Measurements from ENCODE around the gene EIPR1. TPM values are rescaled to one million over a fixed set of nuclear protein-coding genes. Genes with fewer than 3 reads are reported as not detected.

EIPR1 gene
- total RNA-seq, 1 experiment from 2014 or later = 36.9 TPM

DNA sequence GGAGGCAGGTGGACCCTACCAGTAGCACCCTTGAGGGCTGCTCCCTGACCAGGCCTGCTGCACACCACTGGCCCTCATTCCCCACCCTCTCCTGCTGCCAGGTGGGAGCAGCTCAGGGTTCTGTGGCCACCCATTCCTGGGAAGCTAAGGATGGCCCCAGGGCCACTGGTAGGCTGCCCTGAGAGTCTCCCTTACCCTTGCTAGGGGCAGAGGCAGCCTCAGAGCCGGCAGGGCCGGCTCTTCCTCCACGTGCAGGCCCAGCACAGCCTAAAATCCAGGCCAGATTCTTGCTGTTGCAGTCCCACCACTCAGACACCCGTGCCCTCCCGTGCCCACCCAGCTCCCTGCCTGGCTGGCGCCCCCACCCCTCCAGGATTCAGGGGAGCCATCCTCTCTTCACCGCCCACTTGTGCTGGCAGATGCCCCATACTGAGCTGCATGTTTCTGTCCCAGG is 199.0 kb downstream of the EIPR1 start:
- intact Hi-C loops (cut with micrococcal nuclease; ENCODE audit: unreplicated experiment) = loop anchor here (1.0 kb wide), 1 partner anchor 125 kb away; no protein-coding TSS in a partner anchor
- BruUV-seq (replicated peaks) = no TSS peak
- no peaks in the 10 kb centered on the region for H3K9me3 ChIP-seq
- Mint-ChIP-seq H3K27ac (ENCODE audit: unreplicated experiment) (no peak overlapping the region), H3K36me3 (ENCODE audit: insufficient read depth, unreplicated experiment) (peaks cover 8% of the 10 kb centered on the region), H3K9me3 (ENCODE audit: unreplicated experiment) (peaks cover 13% of the 10 kb centered on the region), H3K27me3 (ENCODE audit: insufficient read depth, unreplicated experiment) (no peaks in the 10 kb centered on the region), H3K4me3 (ENCODE audit: unreplicated experiment) (no peak overlapping the region), H3K4me1 (ENCODE audit: low read depth, unreplicated experiment) (no peaks in the 10 kb centered on the region)
- no peaks in the 10 kb centered on the region for H3K4me1 ChIP-seq
- peak in 1 of 2 experiments; percentile 29 for DNase-seq
- H3K27me3 ChIP-seq (replicated peaks; ENCODE audit: control insufficient read depth, insufficient read depth, low read length) = no peaks in the 10 kb centered on the region
- TF ChIP-seq, protein P1, sequence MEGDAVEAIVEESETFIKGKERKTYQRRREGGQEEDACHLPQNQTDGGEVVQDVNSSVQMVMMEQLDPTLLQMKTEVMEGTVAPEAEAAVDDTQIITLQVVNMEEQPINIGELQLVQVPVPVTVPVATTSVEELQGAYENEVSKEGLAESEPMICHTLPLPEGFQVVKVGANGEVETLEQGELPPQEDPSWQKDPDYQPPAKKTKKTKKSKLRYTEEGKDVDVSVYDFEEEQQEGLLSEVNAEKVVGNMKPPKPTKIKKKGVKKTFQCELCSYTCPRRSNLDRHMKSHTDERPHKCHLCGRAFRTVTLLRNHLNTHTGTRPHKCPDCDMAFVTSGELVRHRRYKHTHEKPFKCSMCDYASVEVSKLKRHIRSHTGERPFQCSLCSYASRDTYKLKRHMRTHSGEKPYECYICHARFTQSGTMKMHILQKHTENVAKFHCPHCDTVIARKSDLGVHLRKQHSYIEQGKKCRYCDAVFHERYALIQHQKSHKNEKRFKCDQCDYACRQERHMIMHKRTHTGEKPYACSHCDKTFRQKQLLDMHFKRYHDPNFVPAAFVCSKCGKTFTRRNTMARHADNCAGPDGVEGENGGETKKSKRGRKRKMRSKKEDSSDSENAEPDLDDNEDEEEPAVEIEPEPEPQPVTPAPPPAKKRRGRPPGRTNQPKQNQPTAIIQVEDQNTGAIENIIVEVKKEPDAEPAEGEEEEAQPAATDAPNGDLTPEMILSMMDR (IDR thresholded peaks at IDR 0.05; ENCODE audit: insufficient read depth in 1 of 2, low read depth in 1 of 2, low read length in 1 of 2, severe bottlenecking in 1 of 2, unreplicated experiment in 1 of 2) = no peak
- H3K36me3 ChIP-seq (ENCODE audit: control insufficient read depth, insufficient read depth, low read length) = no peaks in the 10 kb centered on the region
- POLR2A ChIA-PET = no interaction called here
- CTCF ChIA-PET = no interaction called here
- H3K4me3 ChIP-seq (ENCODE audit: low read depth, low read length) = no peak overlapping the region

DNA sequence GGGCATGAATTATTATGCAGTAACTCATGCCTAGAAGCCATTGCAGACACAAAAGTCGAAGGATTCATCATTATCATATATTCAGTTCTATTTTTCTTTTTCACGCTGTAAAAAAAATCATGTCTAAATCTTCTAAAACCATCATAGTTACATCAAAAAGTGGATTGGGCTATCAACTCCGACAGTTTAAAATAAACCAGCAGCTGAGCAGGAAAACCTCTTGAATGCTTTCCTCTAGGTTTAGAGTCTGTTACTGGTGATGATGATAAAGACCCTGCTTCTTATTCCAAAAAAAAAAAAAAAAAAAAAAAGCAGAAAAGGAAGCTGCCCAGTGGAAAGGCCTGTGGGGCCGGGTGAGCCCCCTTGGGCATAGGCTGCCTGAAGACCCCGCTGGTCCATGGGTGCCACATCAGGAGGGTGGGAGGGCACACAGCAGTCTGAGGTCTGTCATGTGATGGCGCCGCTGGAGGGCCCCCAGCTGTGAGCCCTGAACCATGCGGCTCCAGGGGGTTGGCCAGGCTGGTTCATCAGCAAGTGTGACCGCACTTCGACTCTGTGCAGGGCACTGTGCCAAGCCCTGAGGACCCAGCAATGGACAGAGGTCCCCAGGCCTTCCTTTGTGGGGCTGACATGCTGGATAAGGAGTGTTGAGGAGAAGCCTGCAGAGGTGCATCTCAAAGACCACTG is 199.6 kb downstream of the EIPR1 start:
- TF ChIP-seq, protein P1 (IDR thresholded peaks at IDR 0.05; ENCODE audit: insufficient read depth in 1 of 2, low read depth in 1 of 2, low read length in 1 of 2, severe bottlenecking in 1 of 2, unreplicated experiment in 1 of 2) = no peak
- no peaks in the 10 kb centered on the region for H3K4me1 Mint-ChIP-seq (ENCODE audit: low read depth, unreplicated experiment)
- no peaks in the 10 kb centered on the region for H3K4me1 ChIP-seq
- CTCF ChIA-PET = no interaction called here
- intact Hi-C loops (cut with micrococcal nuclease; ENCODE audit: unreplicated experiment) = no loop called here
- POLR2A ChIA-PET = no interaction called here
- H3K4me3 ChIP-seq (ENCODE audit: low read depth, low read length) = no peak overlapping the region
- DNase-seq = no peak
- no peaks in the 10 kb centered on the region for H3K36me3 ChIP-seq (ENCODE audit: control insufficient read depth, insufficient read depth, low read length)
- H3K9me3 ChIP-seq = no peaks in the 10 kb centered on the region
- peaks cover 13% of the 10 kb centered on the region for H3K9me3 Mint-ChIP-seq (ENCODE audit: unreplicated experiment)
- no peaks in the 10 kb centered on the region for H3K27me3 Mint-ChIP-seq (ENCODE audit: insufficient read depth, unreplicated experiment)
- H3K27me3 ChIP-seq (replicated peaks; ENCODE audit: control insufficient read depth, insufficient read depth, low read length) = no peaks in the 10 kb centered on the region
- no TSS peak for BruUV-seq (replicated peaks)
- H3K36me3 Mint-ChIP-seq (ENCODE audit: insufficient read depth, unreplicated experiment) = peaks cover 8% of the 10 kb centered on the region
- no peak overlapping the region for H3K27ac Mint-ChIP-seq (ENCODE audit: unreplicated experiment)
- H3K4me3 Mint-ChIP-seq (ENCODE audit: unreplicated experiment) = no peak overlapping the region

DNA sequence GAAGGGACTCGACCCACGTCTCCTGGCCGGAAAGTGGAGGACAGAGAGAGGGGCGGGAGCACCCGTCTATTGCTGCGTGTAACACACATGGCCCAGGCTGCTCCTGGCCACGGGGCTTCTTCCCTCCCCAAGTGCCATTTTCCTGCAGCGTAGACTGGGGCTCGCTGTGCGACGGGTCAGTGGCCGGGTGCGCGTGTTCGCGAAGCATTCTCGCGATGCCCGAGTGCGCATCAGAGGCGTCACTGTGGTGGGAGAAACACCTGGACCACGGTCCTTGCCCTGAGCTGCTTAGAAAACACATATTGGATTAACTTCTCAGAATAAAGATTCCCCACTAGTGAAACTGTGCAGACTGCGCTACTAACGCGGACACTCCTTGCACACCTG is 200.8 kb downstream of the EIPR1 start:
- TF ChIP-seq, protein P1 (IDR thresholded peaks at IDR 0.05; ENCODE audit: insufficient read depth in 1 of 2, low read depth in 1 of 2, low read length in 1 of 2, severe bottlenecking in 1 of 2, unreplicated experiment in 1 of 2) = no peak
- intact Hi-C loops (cut with micrococcal nuclease; ENCODE audit: unreplicated experiment) = no loop called here
- Histone ChIP-seq H3K4me3 (ENCODE audit: low read depth, low read length) (no peak overlapping the region), H3K36me3 (ENCODE audit: control insufficient read depth, insufficient read depth, low read length) (peaks cover 1% of the 10 kb centered on the region; the same call in 1 of the 2 replicates), H3K4me1 (no peaks in the 10 kb centered on the region), H3K27me3 (replicated peaks; ENCODE audit: control insufficient read depth, insufficient read depth, low read length) (no peaks in the 10 kb centered on the region), H3K9me3 (no peaks in the 10 kb centered on the region)
- no TSS peak for BruUV-seq (replicated peaks)
- H3K36me3 Mint-ChIP-seq (ENCODE audit: insufficient read depth, unreplicated experiment) = peaks cover 5% of the 10 kb centered on the region
- no peaks in the 10 kb centered on the region for H3K27me3 Mint-ChIP-seq (ENCODE audit: insufficient read depth, unreplicated experiment)
- H3K27ac Mint-ChIP-seq (ENCODE audit: unreplicated experiment) = no peak overlapping the region
- no peak overlapping the region for H3K4me3 Mint-ChIP-seq (ENCODE audit: unreplicated experiment)
- H3K4me1 Mint-ChIP-seq (ENCODE audit: low read depth, unreplicated experiment) = no peaks in the 10 kb centered on the region
- CTCF ChIA-PET = no interaction called here
- peaks cover 13% of the 10 kb centered on the region for H3K9me3 Mint-ChIP-seq (ENCODE audit: unreplicated experiment)
- POLR2A ChIA-PET = no interaction called here
- DNase-seq = no peak
